Endothelial cell of umbilical vein (primary cell): ENCODE data around the gene TENT4B. TPM values are rescaled to one million over a fixed set of nuclear protein-coding genes. Genes with fewer than 3 reads are reported as not detected.

ENCODE experiments used
- BruUV-seq: library from RNA; stranded (reverse); fragments of 400-500 nt; replicated peaks from 2 replicates; lab custom pipeline; 2021; lab: Mats Ljungman, UMichigan
- CTCF ChIA-PET: fragments of 300-600, 350-600 bp; sonication (Branson Sonifier 250); formaldehyde crosslinking; loops from one replicate; lab custom pipeline; 2021; ENCODE audit warnings: antibody characterized with exemption, inconsistent platforms; lab: Charles Lee
- POLR2A ChIA-PET: fragments of 300-600, 350-600 bp; sonication (Branson Sonifier 250); formaldehyde crosslinking; loops from one replicate; lab custom pipeline; 2021; ENCODE audit warnings: antibody characterized with exemption, inconsistent platforms; lab: Charles Lee
- DNase-seq: peaks from one replicate; pipeline ENCODE4 v3.0.0-alpha.2; 2011; ENCODE audit warnings: low read depth, low spot score
- FAIRE-seq: peaks from 2 replicates; lab custom pipeline; 2011; peaks lifted over from hg19 to GRCh38; lab: Jason Lieb, UNC
- H2AFZ ChIP-seq: 2 replicates; pipeline ENCODE4 v1.6.0; 2012; ENCODE audit warnings: low read depth, low read length, control low read depth, inconsistent platforms
- H3K27ac ChIP-seq: 2 replicates; pipeline ENCODE4 v1.5.1; 2011; ENCODE audit warnings: low read depth, mild to moderate bottlenecking, control low read depth, low read length, moderate library complexity; ENCODE audit not compliant: insufficient read depth
- H3K27me3 ChIP-seq, 2 experiments: 2 replicates each; pipeline versions ENCODE4 v1.6.0 to v1.6.1; 2011; ENCODE audit warnings: low read length in 2 of 2, mixed read lengths in 1 of 2; ENCODE audit not compliant: control insufficient read depth in 2 of 2, insufficient read depth in 2 of 2
- H3K36me3 ChIP-seq, 2 experiments: 2 replicates in 1 of 2; 3 replicates in 1 of 2; pipeline ENCODE4 v1.5.1; 2011; ENCODE audit warnings: low read length in 2 of 2, mild to moderate bottlenecking in 1 of 2, moderate library complexity in 1 of 2; ENCODE audit not compliant: control insufficient read depth in 2 of 2, insufficient read depth in 2 of 2; ENCODE audit errors: extremely low read depth in 1 of 2
- H3K4me1 ChIP-seq: 3 replicates; pipeline ENCODE4 v1.5.1; 2011; ENCODE audit warnings: mild to moderate bottlenecking, low read length; ENCODE audit not compliant: control insufficient read depth, insufficient read depth; ENCODE audit errors: extremely low read depth
- H3K4me2 ChIP-seq: 2 replicates; pipeline ENCODE4 v1.6.1; 2011; ENCODE audit warnings: low read length, control low read depth, mixed read lengths; ENCODE audit not compliant: insufficient read depth
- H3K4me3 ChIP-seq, 3 experiments: fragments of 200-600 bp in 1 of 3; sonication (generic), shearing (Covaris generic) in 1 of 3; replicated peaks in 1 of 3; 2 replicates each; pipeline ENCODE4 v1.5.1; 2011 to 2016; ENCODE audit warnings: control low read depth in 3 of 3, low read length in 3 of 3, mild to moderate bottlenecking in 2 of 3, inconsistent platforms in 1 of 3, low read depth in 1 of 3, moderate library complexity in 1 of 3; ENCODE audit not compliant: insufficient read depth in 1 of 3
- H3K79me2 ChIP-seq: 2 replicates; pipeline ENCODE4 v1.6.0; 2012; ENCODE audit warnings: low read length, inconsistent platforms; ENCODE audit not compliant: control insufficient read depth, insufficient read depth
- H3K9ac ChIP-seq: replicated peaks from 2 replicates; pipeline ENCODE3; 2011; ENCODE audit warnings: low read length, control low read depth; ENCODE audit not compliant: insufficient read depth; ENCODE audit errors: extremely low read depth
- H3K9me1 ChIP-seq: replicated peaks from 3 replicates; pipeline ENCODE4 v1.6.0; 2011; ENCODE audit warnings: mild to moderate bottlenecking, low read length; ENCODE audit not compliant: control insufficient read depth, insufficient read depth; ENCODE audit errors: extremely low read depth
- H3K9me3 ChIP-seq: replicated peaks from 2 replicates; pipeline ENCODE4 v1.5.1; 2012; ENCODE audit warnings: low read length, inconsistent platforms; ENCODE audit not compliant: control insufficient read depth, insufficient read depth
- H4K20me1 ChIP-seq: replicated peaks from 2 replicates; pipeline ENCODE3; 2011; ENCODE audit warnings: mild to moderate bottlenecking, low read length; ENCODE audit not compliant: control insufficient read depth, insufficient read depth; ENCODE audit errors: extremely low read depth
- EZH2 ChIP-seq: IDR thresholded peaks from 2 replicates; pipeline ENCODE4 v1.6.1; 2012; ENCODE audit warnings: borderline replicate concordance, low read depth, mild to moderate bottlenecking, moderate library complexity, low read length, inconsistent platforms; ENCODE audit not compliant: severe bottlenecking
- FOS ChIP-seq: IDR thresholded peaks from 2 replicates; pipeline ENCODE4 v1.6.1; 2011; ENCODE audit warnings: mild to moderate bottlenecking, low read length, moderate library complexity, borderline replicate concordance; ENCODE audit not compliant: insufficient read depth
- GATA2 ChIP-seq: IDR thresholded peaks from 2 replicates; pipeline ENCODE4 v1.7.0; 2011; ENCODE audit warnings: low read depth, mild to moderate bottlenecking, moderate library complexity, mixed read lengths, low read length; ENCODE audit not compliant: insufficient read length, insufficient read depth
- JUN ChIP-seq: IDR thresholded peaks from 2 replicates; pipeline ENCODE4 v1.6.1; 2011; ENCODE audit warnings: borderline replicate concordance, low read depth; ENCODE audit not compliant: insufficient read length, insufficient read depth
- MAX ChIP-seq: IDR thresholded peaks from 2 replicates; pipeline ENCODE4 v1.6.1; 2011; ENCODE audit not compliant: insufficient read depth, insufficient read length
- MYC ChIP-seq: IDR thresholded peaks from one replicate; pipeline ENCODE4 v1.6.1; 2011; ENCODE audit warnings: mild to moderate bottlenecking, low read depth, low read length
- POLR2A ChIP-seq: IDR thresholded peaks from 2 replicates; pipeline ENCODE4 v1.6.1; 2012; ENCODE audit warnings: low read depth, mild to moderate bottlenecking, control low read depth, low read length
- POLR2AphosphoS5 ChIP-seq: IDR thresholded peaks from 2 replicates; pipeline ENCODE4 v1.6.1; 2012; ENCODE audit warnings: low read depth, mild to moderate bottlenecking, control low read depth, low read length, moderate library complexity; ENCODE audit not compliant: insufficient read depth
- dilution Hi-C: fragments of 300-500 bp; cut with MboI; formaldehyde crosslinking; loops from one replicate; pipeline ENCODE4 v1.15.0; 2019; ENCODE audit warnings: low sequenced_read_pairs; ENCODE audit not compliant: extremely low pct_ligation_motif_present
- intact Hi-C: fragments of 100-400 bp; cut with micrococcal nuclease; formaldehyde crosslinking; loops from one replicate; pipeline ENCODE4 v1.10.0; 2022
- polyA plus RNA-seq, 4 experiments: library from polyadenylated mRNA; depleted of rRNA in 3 of 4; stranded (reverse) in 3 of 4; unstranded in 1 of 4; fragments of >200 nt; gene quantifications; 2 replicates each; pipeline versions ENCODE4 v1.2.1 to v1.2.3, GENCODE V29; 2011 to 2012; ENCODE audit warnings: missing spikeins in 1 of 4
- total RNA-seq: library from RNA; stranded (reverse); gene quantifications from 2 replicates; pipeline ENCODE4 v1.2.3, GENCODE V29; 2021
- TF ChIP-seq, protein P1 (sequence below), 2 donors: IDR thresholded peaks; 1 replicate in 1 of 2; 2 replicates in 1 of 2; pipeline ENCODE4 v1.5.1; 2011; ENCODE audit warnings: low read length in 2 of 2, mild to moderate bottlenecking in 2 of 2, moderate library complexity in 2 of 2, control low read depth in 1 of 2, inconsistent platforms in 1 of 2, low read depth in 1 of 2; ENCODE audit not compliant: insufficient read depth in 1 of 2; ENCODE audit errors: extremely low read depth in 1 of 2

Gene TENT4B
- total and polyA plus RNA-seq, 2 donors (not counting 3 experiments of a cell fraction or from before 2014, with no cell fraction given) = 4.2 to 13.1 TPM

DNA sequence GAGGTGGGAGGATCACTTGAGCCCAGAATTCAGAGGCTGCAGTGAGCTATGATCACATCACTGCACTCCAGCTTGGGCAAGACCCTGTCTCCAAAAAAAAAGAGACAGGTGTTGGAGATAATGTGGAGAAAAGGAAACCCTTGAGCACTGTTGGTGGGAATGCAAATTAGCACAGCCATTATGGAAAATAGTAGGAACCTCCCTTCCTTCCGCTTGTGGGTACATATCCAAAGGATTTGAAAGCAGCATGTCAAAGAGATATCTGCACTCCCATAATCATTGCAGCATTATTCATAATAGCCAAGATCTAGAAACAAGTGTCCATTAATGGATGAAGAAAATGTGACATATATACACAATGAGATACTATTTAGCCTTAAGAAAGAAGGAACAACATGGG is 103.5 kb downstream of the TENT4B start:
- no peak for FAIRE-seq

More for the DNA sequence above, 103.5 kb downstream of the TENT4B start:
- H3K9ac ChIP-seq = no peak overlapping the region
- POLR2A ChIA-PET = no interaction called here
- H3K27me3 ChIP-seq = no peaks in the 10 kb centered on the region
- H3K36me3 ChIP-seq = no peaks in the 10 kb centered on the region
- TF ChIP-seq EZH2 = no peak
- TF ChIP-seq, protein P1, sequence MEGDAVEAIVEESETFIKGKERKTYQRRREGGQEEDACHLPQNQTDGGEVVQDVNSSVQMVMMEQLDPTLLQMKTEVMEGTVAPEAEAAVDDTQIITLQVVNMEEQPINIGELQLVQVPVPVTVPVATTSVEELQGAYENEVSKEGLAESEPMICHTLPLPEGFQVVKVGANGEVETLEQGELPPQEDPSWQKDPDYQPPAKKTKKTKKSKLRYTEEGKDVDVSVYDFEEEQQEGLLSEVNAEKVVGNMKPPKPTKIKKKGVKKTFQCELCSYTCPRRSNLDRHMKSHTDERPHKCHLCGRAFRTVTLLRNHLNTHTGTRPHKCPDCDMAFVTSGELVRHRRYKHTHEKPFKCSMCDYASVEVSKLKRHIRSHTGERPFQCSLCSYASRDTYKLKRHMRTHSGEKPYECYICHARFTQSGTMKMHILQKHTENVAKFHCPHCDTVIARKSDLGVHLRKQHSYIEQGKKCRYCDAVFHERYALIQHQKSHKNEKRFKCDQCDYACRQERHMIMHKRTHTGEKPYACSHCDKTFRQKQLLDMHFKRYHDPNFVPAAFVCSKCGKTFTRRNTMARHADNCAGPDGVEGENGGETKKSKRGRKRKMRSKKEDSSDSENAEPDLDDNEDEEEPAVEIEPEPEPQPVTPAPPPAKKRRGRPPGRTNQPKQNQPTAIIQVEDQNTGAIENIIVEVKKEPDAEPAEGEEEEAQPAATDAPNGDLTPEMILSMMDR (IDR thresholded peaks at IDR 0.05; ENCODE audit: extremely low read depth in 1 of 2, insufficient read depth in 1 of 2, low read depth in 1 of 2, low read length in 2 of 2) = no peak
- TF ChIP-seq FOS = no peak
- TF ChIP-seq GATA2 = no peak
- no peak for TF ChIP-seq POLR2A
- no peak for TF ChIP-seq JUN
- no peak for TF ChIP-seq MYC
- no peak for TF ChIP-seq POLR2AphosphoS5
- no peak for TF ChIP-seq MAX
- no TSS peak for BruUV-seq
- H4K20me1 ChIP-seq = no peaks in the 10 kb centered on the region
- no peaks in the 10 kb centered on the region for H3K4me1 ChIP-seq
- no peak overlapping the region for H3K4me3 ChIP-seq
- no peaks in the 10 kb centered on the region for H3K9me3 ChIP-seq
- CTCF ChIA-PET = no interaction called here
- dilution Hi-C loops = no loop called here
- intact Hi-C loops = no loop called here
- H3K4me2 ChIP-seq = no peak overlapping the region
- H3K79me2 ChIP-seq = no peaks in the 10 kb centered on the region
- no peak overlapping the region for H3K27ac ChIP-seq
- no peaks in the 10 kb centered on the region for H3K9me1 ChIP-seq
- H2AFZ ChIP-seq = no peak overlapping the region
- DNase-seq = no peak
